GM23338 (cell line): Measurements from ENCODE around the gene SFXN5. TPM values are rescaled to one million over a fixed set of nuclear protein-coding genes. Genes with fewer than 3 reads are reported as not detected.

Source experiments
- ATAC-seq: fragments of 200-7000 bp; cut with Tn5 transposase; 3 replicates; pipeline ENCODE4 v1.9.1; 2020
- DNase-seq: peaks from one replicate; pipeline ENCODE4 v3.0.0-alpha.2; 2015; ENCODE audit warnings: low spot score
- H2AFZ ChIP-seq: fragments of 200-600 bp; sonication (generic); 2 replicates; pipeline ENCODE4 v1.8.0; 2016; ENCODE audit warnings: antibody characterized with exemption, mild to moderate bottlenecking, moderate library complexity
- H3F3A ChIP-seq: fragments of 200-600 bp; sonication (generic); replicated peaks from 2 replicates; pipeline ENCODE4 v1.8.0; 2017; ENCODE audit warnings: antibody characterized with exemption, mixed run types, low read depth
- H3K27ac ChIP-seq: fragments of 200-600 bp; sonication (generic); 2 replicates; pipeline ENCODE4 v1.6.1; 2016; ENCODE audit warnings: low read depth
- H3K27me3 ChIP-seq: fragments of 200-600 bp; sonication (generic); 2 replicates; pipeline ENCODE4 v1.8.0; 2016; ENCODE audit warnings: mild to moderate bottlenecking, mixed run types, moderate library complexity; ENCODE audit not compliant: insufficient read depth
- H3K36me3 ChIP-seq: fragments of 200-600 bp; sonication (generic); 2 replicates; pipeline ENCODE4 v1.8.0; 2016; ENCODE audit warnings: mild to moderate bottlenecking; ENCODE audit not compliant: insufficient read depth
- H3K4me1 ChIP-seq: fragments of 200-600 bp; sonication (generic); 2 replicates; pipeline ENCODE4 v1.8.0; 2016; ENCODE audit warnings: mild to moderate bottlenecking, moderate library complexity; ENCODE audit not compliant: insufficient read depth
- H3K4me2 ChIP-seq: fragments of 200-600 bp; sonication (generic); 2 replicates; pipeline ENCODE4 v1.7.1; 2017; ENCODE audit warnings: mixed run types
- H3K4me3 ChIP-seq: fragments of 200-600 bp; sonication (generic); 2 replicates; pipeline ENCODE4 v1.6.1; 2016; ENCODE audit warnings: mixed run types
- H3K79me2 ChIP-seq: fragments of 200-600 bp; sonication (generic); replicated peaks from 2 replicates; pipeline ENCODE4 v1.8.0; 2017; ENCODE audit warnings: mild to moderate bottlenecking; ENCODE audit not compliant: insufficient read depth
- H3K9me2 ChIP-seq: fragments of 200-600 bp; sonication (generic); 2 replicates; pipeline ENCODE4 v1.8.0; 2017; ENCODE audit not compliant: insufficient read depth
- H4K20me1 ChIP-seq: fragments of 200-600 bp; sonication (generic); replicated peaks from 2 replicates; pipeline ENCODE4 v1.8.0; 2017; ENCODE audit warnings: mild to moderate bottlenecking; ENCODE audit not compliant: insufficient read depth
- H3K27ac Mint-ChIP-seq: 2 replicates; pipeline ENCODE4 v1.8.0; 2020; ENCODE audit warnings: inconsistent platforms, mild to moderate bottlenecking, moderate library complexity, mixed read lengths
- H3K27me3 Mint-ChIP-seq: 3 replicates; pipeline ENCODE4 v1.8.0; 2022; ENCODE audit warnings: low read depth, mild to moderate bottlenecking, moderate library complexity, mixed read lengths, inconsistent platforms; ENCODE audit not compliant: insufficient read depth, poor library complexity
- H3K36me3 Mint-ChIP-seq: 3 replicates; pipeline ENCODE4 v1.8.0; 2021; ENCODE audit warnings: low read depth, mild to moderate bottlenecking, inconsistent platforms, moderate library complexity, mixed read lengths
- H3K4me1 Mint-ChIP-seq: 3 replicates; pipeline ENCODE4 v1.8.0; 2020; ENCODE audit warnings: mild to moderate bottlenecking, inconsistent platforms, mixed read lengths
- H3K4me3 Mint-ChIP-seq: 3 replicates; pipeline ENCODE4 v1.8.0; 2021; ENCODE audit warnings: moderate library complexity, mild to moderate bottlenecking, inconsistent platforms, mixed read lengths
- H3K9me3 Mint-ChIP-seq: 3 replicates; pipeline ENCODE4 v1.8.0; 2020; ENCODE audit warnings: moderate library complexity, mild to moderate bottlenecking, inconsistent platforms, mixed read lengths
- CTCF ChIP-seq, 2 experiments: fragments of 200-600 bp in 1 of 2; sonication (generic) in 1 of 2; conservative IDR thresholded peaks; 2 replicates each; pipeline versions ENCODE4 v1.5.1 to v1.6.1; 2016 to 2017; ENCODE audit warnings: antibody characterized with exemption in 2 of 2, low read depth in 2 of 2, mild to moderate bottlenecking in 2 of 2, moderate library complexity in 1 of 2
- ETS1 ChIP-seq: IDR thresholded peaks from 2 replicates; pipeline ENCODE4 v1.6.1; 2016; ENCODE audit warnings: antibody characterized with exemption
- ZNF114 ChIP-seq: fragments of 250-450 bp; sonication (Bioruptor Pico); IDR thresholded peaks from 2 replicates; pipeline ENCODE4 v1.5.0; 2020; ENCODE audit warnings: mild to moderate bottlenecking, moderate library complexity
- ZNF462 ChIP-seq: fragments of 250-450 bp; sonication (Bioruptor Pico); IDR thresholded peaks from 2 replicates; pipeline ENCODE4 v1.5.0; 2020; ENCODE audit warnings: mild to moderate bottlenecking, moderate library complexity
- polyA plus RNA-seq: library from polyadenylated mRNA; unstranded; fragments of >200 nt; fragmentation: Nextera tagmentation; extraction: Ambion mirVana; gene quantifications from 2 replicates; pipeline ENCODE4 v1.2.1, GENCODE V29; 2016
- total RNA-seq: library from RNA; depleted of rRNA; stranded (reverse); fragments of >200 nt; shearing (Covaris generic); gene quantifications from 2 replicates; pipeline ENCODE4 v1.2.3, GENCODE V29; 2014

Gene SFXN5
- total and polyA plus RNA-seq, 2 experiments from 2014 or later = 23.6 to 25.8 TPM

- no peaks in the 10 kb centered on the region for H3K9me2 ChIP-seq
- H3K4me1 ChIP-seq = peaks cover 15% of the 10 kb centered on the region; the same call in 1 of the 2 replicates
- Mint-ChIP-seq H3K27ac (no peak overlapping the region), H3K36me3 (peaks cover 3% of the 10 kb centered on the region; the same call in 1 of the 3 replicates), H3K27me3 (peaks cover 26% of the 10 kb centered on the region), H3K4me3 (peak overlapping the region; percentile 82), H3K9me3 (no peaks in the 10 kb centered on the region), H3K4me1 (peaks cover 22% of the 10 kb centered on the region)
- H2AFZ ChIP-seq = peak overlapping the region; percentile 89; the same call in 1 of the 2 replicates
- H3K4me3 ChIP-seq = peak overlapping the region; percentile 81
- H3F3A ChIP-seq = 0 out of 2 replicates have a peak, but pooled peaks cover 4% of the 10 kb centered on the region
- peak overlapping the region; percentile 97 for H3K4me2 ChIP-seq
- no peaks in the 10 kb centered on the region for H3K27me3 ChIP-seq
- TF ChIP-seq ZNF462 (no peak), CTCF (conservative IDR thresholded peaks at IDR 0.05; ENCODE audit: low read depth in 2 of 2) (no peak), ZNF114 (CRISPR knock-in tag) (no peak), ETS1 (no peak)
- peaks cover 14% of the 10 kb centered on the region; the same call in 1 of the 2 replicates for H4K20me1 ChIP-seq
- H3K79me2 ChIP-seq = peaks cover 30% of the 10 kb centered on the region
- H3K27ac ChIP-seq = no peak overlapping the region
- DNase-seq = no peak
- no peak for ATAC-seq
- no peaks in the 10 kb centered on the region for H3K36me3 ChIP-seq
Measured at GRCh38 chr2:73072416-73072815, 904 bp upstream of the SFXN5 start.
